ENCODE measurements around the gene DLL1. TPM values are rescaled to one million over a fixed set of nuclear protein-coding genes. Genes with fewer than 3 reads are reported as not detected.

DLL1 gene
- total RNA-seq, 4 donors from 2014 or later = 40.6 to 53.7 (median 47.5) TPM

DNA sequence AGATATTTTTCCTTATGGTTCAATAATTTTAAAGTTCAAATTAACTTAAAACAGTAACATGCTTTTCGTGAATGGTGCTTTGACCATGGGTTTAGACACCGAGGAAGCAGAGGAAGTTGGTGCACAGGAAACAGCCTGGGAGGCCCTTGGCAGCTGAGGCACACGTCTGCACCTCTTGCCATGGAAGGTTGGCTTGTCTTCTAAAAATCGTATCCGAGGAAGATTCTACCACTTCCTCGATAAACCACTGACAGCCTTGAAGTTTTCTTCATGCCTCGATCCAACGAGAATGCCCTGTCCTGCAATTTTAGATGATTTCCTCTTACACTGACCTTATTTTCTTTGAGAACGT is 12.2 kb downstream of the DLL1 start:
- no peak for DNase-seq (ENCODE audit: low spot score in 2 of 2)
- intact Hi-C loops (cut with DNase I; ENCODE audit: low total_unique reads) = no loop called here
- WGBS, 2 donors = 65 to 71% methylated on average over 9 of the region's 9 CpGs
- no peak overlapping the region for H3K4me3 ChIP-seq (ENCODE audit: low read depth, poor library complexity, severe bottlenecking)
- no peak for TF ChIP-seq POLR2A (IDR thresholded peaks at IDR 0.05)
- TF ChIP-seq, protein P1, sequence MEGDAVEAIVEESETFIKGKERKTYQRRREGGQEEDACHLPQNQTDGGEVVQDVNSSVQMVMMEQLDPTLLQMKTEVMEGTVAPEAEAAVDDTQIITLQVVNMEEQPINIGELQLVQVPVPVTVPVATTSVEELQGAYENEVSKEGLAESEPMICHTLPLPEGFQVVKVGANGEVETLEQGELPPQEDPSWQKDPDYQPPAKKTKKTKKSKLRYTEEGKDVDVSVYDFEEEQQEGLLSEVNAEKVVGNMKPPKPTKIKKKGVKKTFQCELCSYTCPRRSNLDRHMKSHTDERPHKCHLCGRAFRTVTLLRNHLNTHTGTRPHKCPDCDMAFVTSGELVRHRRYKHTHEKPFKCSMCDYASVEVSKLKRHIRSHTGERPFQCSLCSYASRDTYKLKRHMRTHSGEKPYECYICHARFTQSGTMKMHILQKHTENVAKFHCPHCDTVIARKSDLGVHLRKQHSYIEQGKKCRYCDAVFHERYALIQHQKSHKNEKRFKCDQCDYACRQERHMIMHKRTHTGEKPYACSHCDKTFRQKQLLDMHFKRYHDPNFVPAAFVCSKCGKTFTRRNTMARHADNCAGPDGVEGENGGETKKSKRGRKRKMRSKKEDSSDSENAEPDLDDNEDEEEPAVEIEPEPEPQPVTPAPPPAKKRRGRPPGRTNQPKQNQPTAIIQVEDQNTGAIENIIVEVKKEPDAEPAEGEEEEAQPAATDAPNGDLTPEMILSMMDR (IDR thresholded peaks at IDR 0.05) = no peak

DNA sequence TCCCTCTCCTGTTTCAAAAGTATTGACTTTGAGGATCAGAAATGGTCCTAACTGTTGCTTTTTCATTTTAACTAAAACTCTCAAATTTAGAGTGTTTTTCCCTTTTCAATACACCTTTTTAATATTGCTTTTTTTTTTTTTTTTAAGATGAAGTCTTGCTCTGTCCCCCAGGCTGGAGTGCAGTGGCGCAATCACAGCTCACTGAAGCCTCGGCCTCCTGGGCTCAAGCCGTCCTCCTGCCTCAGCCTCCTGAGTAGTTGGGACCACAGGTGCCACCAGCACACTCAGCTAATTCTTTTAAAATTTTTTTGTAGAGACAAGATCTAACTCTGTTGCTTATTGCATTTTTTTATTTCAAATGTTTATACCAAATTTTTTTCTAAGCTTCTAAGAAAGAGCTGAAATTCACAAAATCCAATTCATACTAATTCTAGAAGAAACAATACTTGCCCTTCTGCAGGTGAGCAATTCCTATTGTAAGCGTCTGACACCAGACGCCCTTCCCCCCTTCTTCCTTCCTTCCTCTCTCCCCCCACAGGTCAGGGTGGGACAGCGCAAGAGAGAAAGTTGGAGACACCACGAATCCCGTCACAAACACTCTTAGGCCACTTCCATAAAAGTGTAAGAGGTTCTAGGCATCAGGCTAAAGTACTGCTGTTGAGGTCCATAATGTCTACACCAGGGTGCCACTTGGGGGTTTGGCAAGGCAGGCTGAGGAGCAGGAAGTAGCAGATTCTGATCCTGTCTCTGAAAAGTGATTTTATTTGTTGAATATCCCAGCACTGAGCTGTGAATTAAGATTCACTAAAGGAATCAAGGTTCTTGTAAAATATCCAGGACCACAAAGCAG is 12.8 kb downstream of the DLL1 start:
- 77 to 87% methylated on average over 8 of the region's 8 CpGs for WGBS, 2 donors
- no peak for DNase-seq (ENCODE audit: low spot score in 2 of 2)

DNA sequence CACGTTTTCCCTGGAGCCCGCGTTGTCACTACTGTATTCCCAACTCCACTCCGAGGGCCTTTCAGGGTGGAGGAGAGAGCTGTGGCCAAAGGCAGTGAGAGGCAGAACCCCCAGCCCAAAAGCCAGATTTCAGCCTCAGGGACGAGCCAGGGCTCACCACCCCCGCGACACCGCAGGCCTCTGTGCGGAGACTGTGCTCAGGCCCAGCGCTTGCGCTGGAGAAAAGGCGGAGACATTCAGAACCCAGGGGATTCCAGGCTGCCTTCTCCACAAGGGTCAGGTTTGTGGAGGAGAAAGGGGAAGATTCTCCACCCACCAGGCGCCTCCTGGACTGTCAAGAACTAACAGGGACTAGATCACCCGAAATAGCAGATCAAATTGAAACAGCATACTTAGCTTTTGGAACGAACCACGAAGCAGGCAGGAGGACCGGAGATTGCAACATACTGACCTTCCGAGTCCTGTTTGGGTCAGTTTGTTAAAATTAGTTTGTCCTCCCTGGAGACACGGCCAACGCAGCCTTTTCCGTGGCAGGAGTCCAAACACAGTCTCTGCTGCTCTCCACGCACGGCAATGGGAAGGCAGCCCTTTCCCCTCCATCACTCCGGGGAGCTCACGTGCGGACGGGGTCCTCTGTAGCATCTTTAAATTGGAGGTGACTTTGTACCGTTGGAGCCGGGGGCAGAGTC is 14.4 kb downstream of the DLL1 start:
- DNase-seq (ENCODE audit: low spot score in 2 of 2) = no peak
- WGBS, 2 donors = 77 to 79% methylated on average over 29 of the region's 29 CpGs
- TF ChIP-seq, protein P1 (IDR thresholded peaks at IDR 0.05) = no peak
- TF ChIP-seq POLR2A (IDR thresholded peaks at IDR 0.05) = no peak
- intact Hi-C loops (cut with DNase I; ENCODE audit: low total_unique reads) = no loop called here
- H3K4me3 ChIP-seq (ENCODE audit: low read depth, poor library complexity, severe bottlenecking) = no peak overlapping the region

More for the DNA sequence above, 12.8 kb downstream of the DLL1 start:
- no peak overlapping the region for H3K4me3 ChIP-seq (ENCODE audit: low read depth, poor library complexity, severe bottlenecking)
- intact Hi-C loops (cut with DNase I; ENCODE audit: low total_unique reads) = no loop called here
- TF ChIP-seq, protein P1 (IDR thresholded peaks at IDR 0.05) = no peak
- no peak for TF ChIP-seq POLR2A (IDR thresholded peaks at IDR 0.05)

DNA sequence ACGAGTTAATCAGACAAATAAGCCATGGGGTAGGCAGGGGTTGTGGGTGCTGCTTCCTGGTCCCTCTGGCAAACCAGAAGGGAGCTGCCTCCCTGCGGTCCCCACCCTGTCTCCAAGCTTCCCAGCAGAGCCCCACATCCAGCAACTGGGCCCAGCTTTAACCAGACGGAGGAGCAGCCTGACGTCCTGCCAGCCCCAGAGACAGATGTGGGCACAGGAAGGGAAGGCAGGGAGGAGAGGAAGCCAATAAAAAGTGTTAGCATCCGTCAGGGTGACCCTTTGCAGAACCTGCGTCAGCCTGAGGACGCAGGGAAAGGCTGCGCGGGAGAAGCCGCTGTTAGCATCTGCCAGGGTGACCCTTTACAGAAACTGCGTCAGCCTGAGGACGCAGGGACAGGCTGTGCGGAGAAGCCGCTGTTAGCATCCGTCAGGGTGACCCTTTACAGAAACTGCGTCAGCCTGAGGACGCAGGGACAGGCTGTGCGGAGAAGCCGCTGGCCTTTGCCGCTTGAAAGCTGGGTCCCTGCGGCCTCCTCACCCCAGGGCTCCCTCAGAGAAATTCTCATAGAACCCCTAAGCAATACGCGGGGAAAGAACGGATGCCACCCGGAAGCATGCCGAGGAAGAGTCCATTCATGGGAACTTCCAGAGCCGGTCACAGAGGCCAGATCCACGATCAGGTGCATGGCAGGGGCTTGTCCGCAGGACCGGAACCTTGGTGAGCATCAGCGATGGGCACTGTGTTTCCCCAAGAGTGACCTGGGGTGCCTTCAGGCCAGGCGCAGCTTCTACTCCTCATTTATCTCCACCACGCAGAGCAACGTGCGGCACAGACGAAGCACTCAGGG is 15.9 kb downstream of the DLL1 start:
- DNase-seq (ENCODE audit: low spot score in 2 of 2) = no peak
- H3K4me3 ChIP-seq (ENCODE audit: low read depth, poor library complexity, severe bottlenecking) = no peak overlapping the region
- TF ChIP-seq, protein P1 (IDR thresholded peaks at IDR 0.05) = no peak
- no peak for TF ChIP-seq POLR2A (IDR thresholded peaks at IDR 0.05)
- intact Hi-C loops (cut with DNase I; ENCODE audit: low total_unique reads) = no loop called here
- 87 to 93% methylated on average over 36 of the region's 36 CpGs for WGBS, 2 donors

DNA sequence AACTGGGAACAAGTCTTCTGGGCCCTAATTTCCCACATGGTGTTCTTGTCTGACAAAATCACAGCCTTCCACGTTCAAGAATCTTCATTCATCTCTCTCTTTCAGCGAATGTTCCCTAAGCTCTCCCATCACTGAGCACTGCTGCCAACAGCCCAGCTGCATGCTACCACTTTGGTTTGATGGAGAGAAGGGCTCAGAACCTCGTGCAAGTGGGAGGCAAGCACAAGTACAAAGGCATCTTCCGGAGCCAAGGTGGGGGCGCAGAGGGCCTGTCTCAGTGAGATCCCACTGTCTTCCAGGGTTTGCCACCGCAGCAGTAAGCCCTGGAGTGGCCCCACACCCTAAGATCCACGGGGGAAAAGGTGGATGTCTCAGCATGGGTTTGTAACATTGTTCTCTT is 17.2 kb downstream of the DLL1 start:
- intact Hi-C loops (cut with DNase I; ENCODE audit: low total_unique reads) = no loop called here
- DNase-seq (ENCODE audit: low spot score in 2 of 2) = no peak
- WGBS, 2 donors = 76 to 84% methylated on average over 7 of the region's 7 CpGs
- no peak for TF ChIP-seq POLR2A (IDR thresholded peaks at IDR 0.05)
- TF ChIP-seq, protein P1 (IDR thresholded peaks at IDR 0.05) = no peak
- no peak overlapping the region for H3K4me3 ChIP-seq (ENCODE audit: low read depth, poor library complexity, severe bottlenecking)
